Measurements from ENCODE around the gene ZNF19. TPM values are rescaled to one million over a fixed set of nuclear protein-coding genes. Genes with fewer than 3 reads are reported as not detected.

ZNF19 gene
- total RNA-seq (2014; rRNA removed; shearing (Covaris generic)): 3.5 and 3.7 TPM in 2 replicates
- 3.9 and 5.3 TPM in 2 replicates for total RNA-seq (2022)
- percentile 40 among the genes with signal in this experiment for Bru-seq, nascent RNA
- BruChase-seq, experiment 1, labeled RNA remaining after a 6-hour chase: percentile 32 among the genes with signal in this experiment
- percentile 40 among the genes with signal in this experiment for BruChase-seq, experiment 2, labeled RNA remaining after a 2-hour chase
- long read RNA-seq, partial matches to known transcripts: 5 of 7 reads
- long read RNA-seq, other reads (novel, unspliced or antisense): 2 of 7 reads

DNA sequence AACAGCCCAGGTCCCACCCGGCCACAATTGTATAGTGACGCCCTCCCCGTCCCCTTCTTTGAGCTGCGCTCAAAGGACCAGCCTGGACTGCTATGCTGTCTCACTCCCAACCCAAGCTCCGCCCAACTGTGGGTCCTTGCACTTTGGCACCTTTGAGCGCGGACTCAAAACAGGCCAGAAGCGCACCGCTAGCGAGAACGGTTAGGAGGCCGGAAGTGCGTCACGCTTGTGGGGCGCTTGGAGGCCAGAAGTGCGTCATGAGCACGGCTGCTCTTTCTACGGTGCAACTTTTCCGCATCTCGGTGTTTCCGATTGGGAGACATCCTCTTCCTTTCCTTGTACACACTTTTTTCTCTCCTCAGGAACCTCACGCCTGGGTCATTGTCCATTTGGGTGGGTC is at the start of gene ZNF19:
TSS of gene ZNF19 (minus strand) at position 203 of the 400 bp plus-strand sequence. CDS start 7,210 bp downstream, outside the sequence.
- Histone ChIP-seq H3K4me3 (ENCODE audit: low read depth, low read length, poor library complexity, severe bottlenecking) (no peak within 1 kb of the TSS), H2AFZ (ENCODE audit: low read length) (no peak within 1 kb of the TSS), H3K27ac (ENCODE audit: low read depth, low read length, poor library complexity, severe bottlenecking) (no peak within 1 kb of the TSS), H3K9me2 (ENCODE audit: insufficient read depth, low read length) (no peaks in the 10 kb centered on the region), H3K4me2 (ENCODE audit: low read length) (no peak within 1 kb of the TSS), H3K9me3 (ENCODE audit: low read length) (no peaks in the 10 kb centered on the region), H3K36me3 (ENCODE audit: insufficient read depth, low read length) (no peaks in the 10 kb centered on the region), H3K4me1 (ENCODE audit: insufficient read depth, low read length, poor library complexity, severe bottlenecking) (no peaks in the 10 kb centered on the region), H3K79me2 (ENCODE audit: insufficient read depth, low read depth, low read length) (no peaks in the 10 kb centered on the region), H4K20me1 (ENCODE audit: insufficient read depth, low read length) (no peaks in the 10 kb centered on the region)
- no peak for TF ChIP-seq EZH2phosphoT487 (IDR thresholded peaks at IDR 0.05; ENCODE audit: borderline replicate concordance, low read depth, low read length)
- TF ChIP-seq, protein P1, sequence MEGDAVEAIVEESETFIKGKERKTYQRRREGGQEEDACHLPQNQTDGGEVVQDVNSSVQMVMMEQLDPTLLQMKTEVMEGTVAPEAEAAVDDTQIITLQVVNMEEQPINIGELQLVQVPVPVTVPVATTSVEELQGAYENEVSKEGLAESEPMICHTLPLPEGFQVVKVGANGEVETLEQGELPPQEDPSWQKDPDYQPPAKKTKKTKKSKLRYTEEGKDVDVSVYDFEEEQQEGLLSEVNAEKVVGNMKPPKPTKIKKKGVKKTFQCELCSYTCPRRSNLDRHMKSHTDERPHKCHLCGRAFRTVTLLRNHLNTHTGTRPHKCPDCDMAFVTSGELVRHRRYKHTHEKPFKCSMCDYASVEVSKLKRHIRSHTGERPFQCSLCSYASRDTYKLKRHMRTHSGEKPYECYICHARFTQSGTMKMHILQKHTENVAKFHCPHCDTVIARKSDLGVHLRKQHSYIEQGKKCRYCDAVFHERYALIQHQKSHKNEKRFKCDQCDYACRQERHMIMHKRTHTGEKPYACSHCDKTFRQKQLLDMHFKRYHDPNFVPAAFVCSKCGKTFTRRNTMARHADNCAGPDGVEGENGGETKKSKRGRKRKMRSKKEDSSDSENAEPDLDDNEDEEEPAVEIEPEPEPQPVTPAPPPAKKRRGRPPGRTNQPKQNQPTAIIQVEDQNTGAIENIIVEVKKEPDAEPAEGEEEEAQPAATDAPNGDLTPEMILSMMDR (conservative IDR thresholded peaks at IDR 0.05; ENCODE audit: low read length): no peak
- ChIA-PET POLR2A (no interaction called here), CTCF (ENCODE audit: unreplicated experiment) (no interaction called here)
- BruUV-seq (replicated peaks): no TSS peak
- no peak for DNase-seq (ENCODE audit: low spot score)
- intact Hi-C loops (cut with micrococcal nuclease; ENCODE audit: unreplicated experiment): no loop called here

DNA sequence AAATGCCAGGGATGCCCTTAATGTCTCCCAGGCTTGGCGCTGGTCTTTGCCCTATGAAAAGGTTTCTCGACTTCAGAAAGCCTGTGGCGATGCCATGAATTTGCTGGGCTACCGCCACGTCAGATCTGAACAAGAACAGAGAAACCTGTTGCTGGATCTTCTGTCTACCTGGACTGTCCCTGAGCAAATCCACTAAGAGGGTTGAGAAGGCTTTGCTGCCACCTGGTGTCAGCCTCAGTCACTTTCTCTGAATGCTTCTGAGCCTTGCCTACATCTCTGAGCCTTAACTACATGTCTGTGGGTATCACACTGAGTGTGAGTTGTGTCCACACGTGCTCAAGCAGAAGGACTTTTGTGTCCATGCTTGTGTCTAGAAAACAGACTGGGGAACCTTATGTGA is 48.5 kb upstream of the ZNF19 start:
- H3K4me1 ChIP-seq (ENCODE audit: insufficient read depth, low read length, poor library complexity, severe bottlenecking): no peaks in the 10 kb centered on the region
- peak; percentile 67 for DNase-seq (ENCODE audit: low spot score)
- H4K20me1 ChIP-seq (ENCODE audit: insufficient read depth, low read length): no peaks in the 10 kb centered on the region
- ChIA-PET CTCF (ENCODE audit: unreplicated experiment) (no interaction called here), POLR2A (interaction anchor here (0.7 kb wide), 1 partner anchor 71 kb away, joined by 3 read pairs; no protein-coding TSS in a partner anchor)
- no peak overlapping the region for H3K4me2 ChIP-seq (ENCODE audit: low read length)
- no peaks in the 10 kb centered on the region for H3K79me2 ChIP-seq (ENCODE audit: insufficient read depth, low read depth, low read length)
- BruUV-seq (replicated peaks): no TSS peak
- no peaks in the 10 kb centered on the region for H3K36me3 ChIP-seq (ENCODE audit: insufficient read depth, low read length)
- no peak overlapping the region for H2AFZ ChIP-seq (ENCODE audit: low read length)
- H3K4me3 ChIP-seq (ENCODE audit: low read depth, low read length, poor library complexity, severe bottlenecking): no peak overlapping the region
- no peak overlapping the region for H3K27ac ChIP-seq (ENCODE audit: low read depth, low read length, poor library complexity, severe bottlenecking)
- no peaks in the 10 kb centered on the region for H3K9me3 ChIP-seq (ENCODE audit: low read length)
- no peak for TF ChIP-seq EZH2phosphoT487 (IDR thresholded peaks at IDR 0.05; ENCODE audit: borderline replicate concordance, low read depth, low read length)
- TF ChIP-seq, protein P1 (conservative IDR thresholded peaks at IDR 0.05; ENCODE audit: low read length): peak; percentile 81
- H3K9me2 ChIP-seq (ENCODE audit: insufficient read depth, low read length): no peaks in the 10 kb centered on the region
- intact Hi-C loops (cut with micrococcal nuclease; ENCODE audit: unreplicated experiment): loop anchor here (1.0 kb wide), 1 partner anchor 125 kb away; no protein-coding TSS in a partner anchor

All from OCI-LY7 (cell line).